NCI-H187 treated with DMSO at 0.1 percent for 48 hours (cell line): ENCODE measurements around the gene NOL12.
"Not testable (repeated sequence)": the region's sequence is repeated elsewhere in the genome, so short reads cannot be mapped to it uniquely, and the experiment has no call there.

Source experiments
- DNase-seq: peaks from one replicate; lab custom pipeline; 2025; lab: John Stamatoyannopoulos, UW

The NOL12 gene

GRCh38 chr22:37679670-37680069, 6.5 kb upstream of the NOL12 start:
- DNase-seq: no peak

DNA sequence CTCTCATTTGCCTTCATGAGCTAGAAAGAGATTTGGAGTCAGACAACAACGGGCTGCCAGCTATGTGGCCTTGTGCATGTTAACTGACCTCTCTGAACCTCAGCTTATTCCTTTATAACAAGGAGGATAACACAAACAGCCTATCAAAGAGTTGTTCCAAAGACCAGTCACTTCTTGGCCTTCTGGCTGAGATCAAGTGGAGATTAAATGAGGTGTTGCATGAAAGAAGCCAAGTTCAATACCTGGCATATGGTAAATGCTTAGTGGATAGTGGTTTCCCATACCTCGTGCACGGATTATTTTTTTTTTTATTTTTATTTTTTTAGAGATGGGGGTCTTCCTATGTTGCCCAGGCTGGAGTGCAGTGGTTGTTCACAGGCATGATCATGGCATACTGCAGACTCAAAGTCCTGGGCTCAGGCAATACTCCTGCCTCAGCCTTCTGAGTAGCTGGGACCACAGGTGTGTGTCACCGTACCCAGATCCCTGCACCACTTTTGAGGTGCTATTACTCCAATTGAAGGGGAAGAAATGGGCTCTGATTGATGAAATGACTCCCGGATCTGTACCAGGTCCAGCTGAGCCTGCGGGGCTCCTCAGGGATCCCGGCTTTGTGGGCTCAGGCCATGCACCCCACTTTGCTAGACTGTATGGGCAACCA, 5.8 kb upstream of the NOL12 start:
- DNase-seq: no peak

- no peak for DNase-seq
Observed at GRCh38 chr22:37681001-37681424, 5.1 kb upstream of the NOL12 start.

DNA sequence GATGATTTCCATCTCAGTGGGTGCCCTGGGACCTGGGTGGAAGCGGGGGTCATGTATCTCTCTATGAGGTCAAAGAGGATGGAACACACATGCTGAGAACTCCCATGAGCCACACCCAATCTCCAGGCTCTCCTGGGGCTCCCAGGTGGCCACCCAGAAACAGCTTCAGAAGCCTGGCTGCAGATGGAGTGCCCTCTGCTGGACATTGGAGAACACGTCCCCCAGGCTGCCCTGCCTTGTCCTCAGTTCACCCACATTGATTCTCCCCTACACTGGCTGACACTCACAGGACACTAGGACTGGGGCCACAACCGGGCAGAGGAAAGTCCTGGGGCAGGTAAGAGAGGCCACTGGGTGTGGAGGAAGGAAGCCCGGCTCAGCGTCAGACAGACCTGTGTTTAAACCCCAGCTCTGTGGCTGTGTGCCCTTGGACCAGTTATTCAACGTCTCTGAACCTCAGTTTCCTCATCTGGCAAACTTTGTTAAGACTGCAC, 4.5 kb upstream of the NOL12 start:
- DNase-seq: no peak

DNA sequence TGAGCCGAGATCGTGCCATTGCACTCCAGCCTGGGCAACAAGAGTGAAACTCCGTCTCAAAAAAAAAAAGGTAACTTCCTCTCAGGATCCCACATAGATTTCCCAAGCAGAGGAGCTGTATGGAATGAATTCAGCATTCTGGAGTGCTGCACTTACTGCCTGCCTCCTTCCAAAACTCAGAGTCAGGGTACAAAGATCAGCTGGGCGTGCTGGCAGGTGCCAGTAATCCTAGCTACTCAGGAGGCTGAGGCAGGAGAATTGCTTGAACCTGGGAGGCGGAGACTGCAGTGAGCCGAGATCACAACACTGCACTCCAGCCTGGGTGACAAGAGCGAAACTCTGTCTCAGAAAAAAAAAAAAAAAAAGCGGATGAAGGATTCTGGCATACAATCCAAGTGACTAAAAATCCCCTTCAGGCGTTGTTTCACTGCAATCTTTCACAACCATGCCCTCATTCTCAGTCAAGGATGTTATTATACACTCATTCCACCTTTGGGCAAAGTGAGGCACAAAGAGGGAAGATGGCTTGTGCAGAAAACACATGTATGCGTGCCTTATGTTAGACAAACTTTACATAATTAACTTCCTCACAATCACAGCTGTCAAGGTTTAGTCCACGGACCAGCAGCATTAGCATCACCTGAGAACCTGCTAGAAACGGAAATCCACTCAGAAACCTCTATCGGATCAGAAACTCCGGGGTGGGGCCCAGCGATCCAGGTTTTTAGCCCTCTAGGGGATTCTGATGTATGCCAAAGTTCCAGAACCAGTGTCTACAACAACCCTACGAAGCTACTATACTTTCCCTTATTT, 1.1 kb upstream of the NOL12 start:
- no peak for DNase-seq

GRCh38 chr22:37690407-37690806, 4.3 kb downstream of the NOL12 start:
- DNase-seq: no peak

DNA sequence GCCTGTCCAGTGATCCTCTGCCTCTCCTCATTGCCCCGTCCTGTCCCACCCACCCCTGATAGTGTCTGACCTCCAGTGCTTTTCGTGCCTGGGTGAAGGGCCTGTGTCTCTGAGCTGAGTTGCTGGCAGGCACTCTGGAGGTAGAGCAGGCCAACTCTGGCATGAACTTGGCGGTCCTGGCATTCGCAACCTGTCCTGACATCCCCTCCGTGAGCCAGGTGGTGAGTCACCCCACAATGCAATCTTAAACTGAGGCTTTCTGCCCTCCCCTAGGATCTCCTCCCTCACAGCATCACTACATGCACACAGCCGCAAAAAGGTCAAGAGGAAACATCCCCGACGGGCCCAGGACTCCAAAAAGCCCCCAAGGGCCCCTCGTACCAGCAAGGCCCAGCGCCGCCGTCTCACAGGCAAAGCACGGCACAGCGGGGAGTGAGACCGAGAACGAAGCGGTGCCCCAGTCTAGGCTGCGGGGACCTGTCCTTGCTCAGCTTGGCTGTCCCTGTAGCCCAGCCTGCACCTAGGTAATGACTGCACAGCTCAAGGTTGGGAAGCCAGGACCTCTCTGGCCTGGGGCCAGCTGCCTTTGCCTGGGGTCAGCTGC, 4.9 kb downstream of the NOL12 start:
- DNase-seq: no peak

GRCh38 chr22:37692627-37693285, 6.6 kb downstream of the NOL12 start:
- DNase-seq: no peak

DNA sequence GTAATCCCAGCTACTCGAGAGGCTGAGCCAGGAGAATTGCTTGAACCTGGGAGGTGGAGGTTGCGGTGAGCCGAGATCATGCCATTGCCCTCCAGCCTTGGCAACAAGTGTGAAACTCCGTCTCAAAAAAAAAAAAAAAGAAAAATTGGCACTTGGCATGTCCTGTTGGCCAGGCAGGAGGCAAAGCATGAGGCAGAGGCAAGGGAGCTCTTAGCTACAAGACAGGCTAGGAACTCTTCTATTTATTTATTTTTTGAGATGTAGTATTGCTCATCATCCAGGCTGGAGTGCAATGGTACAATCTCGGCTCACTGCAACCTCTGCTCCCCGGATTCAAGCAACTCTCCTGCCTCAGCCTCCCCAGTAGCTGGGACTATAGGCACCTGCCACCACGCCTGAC, 8.0 kb downstream of the NOL12 start:
- DNase-seq: not testable (repeated sequence)

- DNase-seq: not testable (repeated sequence)
Observed at GRCh38 chr22:37696260-37696656, 10.1 kb downstream of the NOL12 start.

DNA sequence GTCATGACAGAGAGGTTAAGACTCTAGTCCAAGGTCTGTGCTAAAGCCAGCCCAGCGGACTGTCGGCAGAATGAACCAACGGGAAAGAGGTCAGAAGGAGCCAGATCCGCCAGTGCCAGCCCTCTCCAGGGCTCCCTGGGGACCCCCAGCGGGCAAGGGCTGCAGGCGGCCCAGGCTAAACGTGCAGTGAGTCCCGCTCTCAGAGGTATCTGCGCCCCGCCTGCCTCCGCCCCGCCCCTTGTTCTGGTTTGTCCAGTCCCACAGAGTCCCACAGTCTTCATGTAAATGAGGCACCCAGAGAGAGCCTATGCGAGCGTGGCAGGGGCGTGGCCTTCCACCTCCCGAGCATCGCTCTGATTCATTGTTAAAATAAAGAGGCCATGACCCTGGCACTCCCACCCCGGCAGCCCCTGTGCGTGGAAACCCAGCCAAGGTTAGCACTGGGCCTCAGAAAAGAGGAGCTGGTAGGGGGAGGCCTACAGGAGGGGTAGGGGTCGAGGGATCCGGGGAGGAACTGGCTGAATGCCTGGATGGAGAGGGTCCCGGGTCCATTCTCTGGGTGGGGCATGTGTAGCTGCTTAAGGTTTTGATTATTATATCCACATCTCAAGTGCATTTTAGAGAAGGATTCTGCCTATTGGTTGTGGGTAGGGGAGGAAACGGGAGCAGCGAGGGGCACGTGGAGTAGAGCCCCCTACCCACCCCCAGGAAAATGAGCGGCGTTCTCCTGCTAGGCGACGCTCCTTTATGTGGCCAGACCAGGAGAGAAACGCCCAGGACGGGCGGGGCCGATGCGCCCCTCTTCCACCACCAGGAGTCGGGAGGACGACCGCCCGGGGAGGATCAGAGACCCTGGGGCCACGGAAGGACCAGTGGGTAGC, 10.8 kb downstream of the NOL12 start, which contains the start of gene TRIOBP:
Gene TRIOBP, plus strand, starts transcription at position 392 of the 881 bp plus-strand sequence. CDS start 4,318 bp downstream, outside the sequence.
- peak; percentile 81 for DNase-seq

- no peak for DNase-seq
Observed at GRCh38 chr22:37697538-37697835, 11.3 kb downstream of the NOL12 start.

- no peak for DNase-seq
Observed at GRCh38 chr22:37701141-37701786, 15.1 kb downstream of the NOL12 start.

DNA sequence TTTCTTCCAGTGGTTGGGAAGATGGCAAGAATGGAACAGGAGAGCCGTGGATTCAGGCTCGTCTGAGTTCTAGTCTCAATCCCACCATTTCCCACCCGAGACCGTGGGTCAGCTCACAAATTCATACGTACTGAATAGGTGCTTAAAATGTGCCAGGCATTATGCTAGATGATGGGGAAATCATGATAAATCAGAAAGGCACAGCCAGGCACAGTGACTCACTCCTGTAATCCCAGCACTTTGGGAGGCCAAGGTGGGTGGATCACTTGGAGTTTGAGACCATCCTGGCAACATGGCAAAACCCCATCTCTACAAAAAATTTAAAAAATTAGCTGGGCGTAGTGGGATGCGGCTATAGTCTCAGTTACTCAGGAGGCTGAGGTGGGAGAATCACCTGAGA, 17.8 kb downstream of the NOL12 start:
- no peak for DNase-seq

GRCh38 chr22:37704645-37705044, 18.5 kb downstream of the NOL12 start:
- no peak for DNase-seq

GRCh38 chr22:37705205-37705604, 19.1 kb downstream of the NOL12 start:
- no peak for DNase-seq

DNA sequence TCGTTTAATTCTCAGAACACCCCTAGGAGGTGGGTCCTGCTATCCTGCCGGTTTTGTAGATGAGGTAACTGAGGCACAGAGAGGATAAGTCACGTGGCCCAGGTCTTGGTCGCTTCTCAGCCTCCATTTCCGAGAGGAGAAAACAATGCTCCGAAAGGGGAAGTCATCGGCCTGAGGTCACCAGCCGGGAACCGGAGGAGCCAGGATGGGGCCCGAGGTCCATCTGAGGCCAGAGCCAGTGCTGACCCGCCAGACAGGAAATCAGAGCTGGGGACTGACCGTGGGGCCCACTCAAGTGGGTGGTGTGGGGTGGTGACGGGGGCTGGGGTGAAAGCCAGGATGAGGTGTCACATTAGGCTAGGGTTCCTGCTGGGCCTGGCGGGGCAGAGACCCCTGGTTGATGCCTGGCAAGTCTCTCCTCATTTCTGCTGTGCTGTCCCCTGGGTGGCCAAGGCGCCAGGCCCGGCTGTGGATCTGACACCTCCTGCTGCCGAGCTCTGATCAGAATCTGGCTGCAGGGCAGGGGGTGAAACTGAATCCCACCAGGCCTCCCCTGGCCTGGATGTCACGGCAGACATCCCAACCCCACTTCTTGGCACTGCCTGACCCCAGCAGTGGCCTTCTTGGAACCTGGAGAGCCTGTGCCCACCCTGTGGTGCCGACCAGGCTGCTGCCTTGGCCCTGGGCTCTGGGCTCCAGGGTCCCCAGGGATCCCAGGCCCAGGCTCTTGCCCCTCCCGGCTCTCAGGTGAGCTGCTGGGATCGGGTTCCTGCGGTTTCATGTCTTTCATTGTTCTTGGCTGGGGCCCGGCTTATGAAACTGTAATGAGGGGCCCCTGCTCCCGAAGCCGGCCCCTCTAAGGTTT, 22.7 kb downstream of the NOL12 start:
- no peak for DNase-seq

- DNase-seq: no peak
Observed at GRCh38 chr22:37709445-37709765, 23.3 kb downstream of the NOL12 start.

DNA sequence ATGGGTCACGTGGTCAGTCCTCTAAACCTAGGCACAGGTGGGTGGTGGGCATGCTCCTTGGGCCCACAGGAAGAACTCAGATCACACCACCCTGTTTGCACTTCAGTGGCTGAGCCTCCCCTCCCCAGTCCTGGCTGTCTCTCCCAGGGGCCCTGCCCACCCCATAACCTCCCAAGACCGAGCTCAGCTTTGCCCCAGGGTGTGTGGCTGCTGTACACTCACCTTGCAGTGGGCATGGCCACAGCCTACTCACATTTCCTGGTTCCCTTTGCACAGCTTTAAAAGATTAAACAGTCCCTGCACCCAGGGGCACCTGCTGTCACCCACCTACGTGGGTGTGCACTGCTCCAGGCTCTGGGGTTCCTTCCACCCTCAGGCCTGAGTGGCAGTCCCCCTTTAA, 24.5 kb downstream of the NOL12 start:
- no peak for DNase-seq

- DNase-seq: no peak
Observed at GRCh38 chr22:37711490-37711889, 25.3 kb downstream of the NOL12 start.
